Activated naive CD8-positive, alpha-beta T cell (primary cell): Measurements from ENCODE around the gene RNF19B.
"Not testable (repeated sequence)": the region's sequence is repeated elsewhere in the genome, so short reads cannot be mapped to it uniquely, and the experiment has no call there.

Experiments used
- H3K27ac Mint-ChIP-seq: one replicate; pipeline ENCODE4 v1.8.0; 2021; ENCODE audit warnings: mixed read lengths
- H3K27me3 Mint-ChIP-seq: one replicate; pipeline ENCODE4 v1.8.0; 2021; ENCODE audit warnings: mixed read lengths
- H3K36me3 Mint-ChIP-seq: one replicate; pipeline ENCODE4 v1.8.0; 2021; ENCODE audit warnings: mixed read lengths
- H3K4me1 Mint-ChIP-seq: one replicate; pipeline ENCODE4 v1.8.0; 2021; ENCODE audit warnings: low read depth, mixed read lengths
- H3K4me3 Mint-ChIP-seq: one replicate; pipeline ENCODE4 v1.8.0; 2021; ENCODE audit warnings: mild to moderate bottlenecking, mixed read lengths
- H3K9me3 Mint-ChIP-seq: one replicate; pipeline ENCODE4 v1.8.0; 2021; ENCODE audit warnings: low read depth, mixed read lengths

Gene RNF19B

DNA sequence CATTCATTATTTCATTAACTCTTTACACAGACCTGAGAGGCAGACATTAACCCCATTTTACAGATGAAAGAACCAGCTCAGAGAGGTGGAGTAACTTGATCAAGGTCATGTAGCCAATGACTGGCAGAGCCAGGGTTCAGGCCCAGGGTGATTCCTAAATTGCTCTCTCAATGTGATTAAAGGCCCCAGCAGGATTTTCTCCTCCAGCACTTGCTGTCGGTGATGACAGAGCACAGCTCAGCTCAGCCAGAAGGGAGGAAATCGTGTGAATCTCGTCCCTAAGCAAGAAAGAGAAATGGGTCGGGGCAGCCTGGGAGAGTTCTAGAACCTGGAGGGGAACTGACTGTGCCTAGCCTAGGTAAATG, 19.5 kb upstream of the RNF19B start:
- Mint-ChIP-seq H3K27ac (peak overlapping the region; percentile 10), H3K36me3 (no peaks in the 10 kb centered on the region), H3K4me1 (peaks cover 36% of the 10 kb centered on the region), H3K4me3 (no peak overlapping the region), H3K9me3 (no peaks in the 10 kb centered on the region), H3K27me3 (no peaks in the 10 kb centered on the region)

- no peaks in the 10 kb centered on the region for H3K36me3 Mint-ChIP-seq
- no peak overlapping the region for H3K4me3 Mint-ChIP-seq
- no peak overlapping the region for H3K27ac Mint-ChIP-seq
- peaks cover 31% of the 10 kb centered on the region for H3K4me1 Mint-ChIP-seq
- no peaks in the 10 kb centered on the region for H3K27me3 Mint-ChIP-seq
- no peaks in the 10 kb centered on the region for H3K9me3 Mint-ChIP-seq
These were observed 18.4 kb upstream of the RNF19B start for GRCh38 chr1:32983020-32983419.

DNA sequence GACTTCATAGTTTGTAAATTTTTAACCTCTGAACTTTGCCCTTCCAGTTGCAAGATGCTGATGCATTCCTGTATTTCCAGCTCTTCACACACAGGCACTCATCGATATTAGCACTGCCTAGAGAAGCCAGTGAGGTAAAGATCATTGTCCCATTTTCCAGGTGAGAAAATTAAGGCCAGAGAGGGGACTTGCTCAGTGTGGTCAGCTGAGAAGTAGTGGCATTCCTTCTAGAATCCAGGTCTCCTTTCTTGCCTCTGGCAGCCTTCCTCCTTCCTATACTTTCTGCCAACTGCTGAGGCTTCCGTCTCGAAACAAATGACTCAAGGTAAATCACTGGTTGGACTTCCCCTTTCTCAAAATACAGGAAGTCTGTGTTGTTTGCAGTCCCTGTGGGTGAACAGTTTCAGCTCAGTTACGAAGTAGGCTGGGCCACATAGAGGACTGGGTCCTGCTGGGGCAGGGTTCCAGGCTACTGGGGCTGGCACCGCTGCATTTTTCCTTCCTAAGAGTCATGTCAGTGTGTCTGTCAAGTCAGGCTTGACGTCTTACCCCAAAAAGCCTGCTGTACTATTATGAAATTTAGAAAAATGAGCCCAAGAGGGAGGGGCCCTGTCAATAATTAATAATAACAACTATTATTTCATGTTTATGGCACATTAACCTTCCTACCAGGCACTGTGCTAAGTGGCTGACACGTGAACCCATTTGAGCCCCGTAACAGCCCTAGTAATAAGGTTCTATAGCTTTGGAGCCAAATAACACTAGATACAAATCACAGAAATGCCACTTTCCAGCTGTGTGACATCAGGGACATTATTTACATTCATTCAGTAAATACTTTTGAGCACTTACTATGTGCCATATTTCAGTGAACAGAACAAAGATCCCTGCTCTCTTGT, 16.6 kb upstream of the RNF19B start:
- Mint-ChIP-seq H3K27me3 (no peaks in the 10 kb centered on the region), H3K4me1 (peaks cover 31% of the 10 kb centered on the region), H3K4me3 (peak overlapping the region; percentile 78), H3K9me3 (no peaks in the 10 kb centered on the region), H3K27ac (peak overlapping the region; percentile 91), H3K36me3 (no peaks in the 10 kb centered on the region)

DNA sequence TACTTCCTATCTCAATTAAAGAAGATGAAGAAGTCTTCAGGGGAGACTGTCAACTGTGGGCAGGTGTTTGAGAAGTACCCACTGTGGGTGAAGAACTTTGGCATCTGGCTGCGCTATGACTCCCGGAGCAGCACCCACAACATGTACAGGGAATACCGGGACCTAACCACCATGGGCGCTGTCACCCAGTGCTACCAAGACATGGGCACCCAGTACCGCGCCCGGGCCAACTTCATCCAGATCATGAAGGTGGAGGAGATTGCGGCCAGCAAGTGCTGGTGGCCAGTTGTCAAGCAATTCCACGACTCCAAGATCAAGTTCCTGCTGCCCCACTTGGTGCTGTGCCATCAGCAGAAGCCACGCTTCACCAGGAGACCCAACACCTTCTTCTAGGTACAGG, 15.5 kb upstream of the RNF19B start:
- H3K4me3 Mint-ChIP-seq, result no peak overlapping the region
- peaks cover 31% of the 10 kb centered on the region for H3K4me1 Mint-ChIP-seq
- no peak overlapping the region for H3K27ac Mint-ChIP-seq
- no peaks in the 10 kb centered on the region for H3K27me3 Mint-ChIP-seq
- H3K9me3 Mint-ChIP-seq, result no peaks in the 10 kb centered on the region
- no peaks in the 10 kb centered on the region for H3K36me3 Mint-ChIP-seq

- Mint-ChIP-seq H3K27ac (no peak overlapping the region), H3K4me1 (peaks cover 27% of the 10 kb centered on the region), H3K27me3 (no peaks in the 10 kb centered on the region), H3K4me3 (no peak overlapping the region), H3K36me3 (no peaks in the 10 kb centered on the region), H3K9me3 (no peaks in the 10 kb centered on the region)
These were observed 14.2 kb upstream of the RNF19B start for GRCh38 chr1:32978854-32979253.

GRCh38 chr1:32977546-32978087, 13.0 kb upstream of the RNF19B start:
- Mint-ChIP-seq H3K27me3 (peaks cover under 1% of the 10 kb centered on the region), H3K27ac (no peak overlapping the region), H3K9me3 (no peaks in the 10 kb centered on the region), H3K4me1 (peaks cover 22% of the 10 kb centered on the region), H3K4me3 (no peak overlapping the region), H3K36me3 (no peaks in the 10 kb centered on the region)

DNA sequence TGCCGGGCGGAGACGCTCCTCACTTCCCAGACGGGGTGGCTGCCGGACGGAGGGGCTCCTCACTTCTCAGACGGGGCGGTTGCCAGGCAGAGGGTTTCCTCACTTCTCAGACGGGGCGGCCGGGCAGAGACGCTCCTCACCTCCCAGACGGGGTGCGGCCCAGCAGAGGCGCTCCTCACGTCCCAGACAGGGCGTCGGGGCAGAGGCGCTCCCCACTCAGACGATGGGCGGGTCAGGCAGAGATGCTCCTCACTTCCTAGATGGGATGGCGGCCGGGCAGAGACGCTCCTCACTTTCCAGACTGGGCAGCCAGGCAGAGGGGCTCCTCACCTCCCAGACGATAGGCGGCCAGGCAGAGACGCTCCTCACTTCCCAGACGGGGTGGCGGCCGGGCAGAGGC, 10.4 kb upstream of the RNF19B start:
- H3K4me3 Mint-ChIP-seq, result not testable (repeated sequence)
- Mint-ChIP-seq H3K27me3 (peaks cover 19% of the 10 kb centered on the region), H3K4me1 (peaks cover 10% of the 10 kb centered on the region)

DNA sequence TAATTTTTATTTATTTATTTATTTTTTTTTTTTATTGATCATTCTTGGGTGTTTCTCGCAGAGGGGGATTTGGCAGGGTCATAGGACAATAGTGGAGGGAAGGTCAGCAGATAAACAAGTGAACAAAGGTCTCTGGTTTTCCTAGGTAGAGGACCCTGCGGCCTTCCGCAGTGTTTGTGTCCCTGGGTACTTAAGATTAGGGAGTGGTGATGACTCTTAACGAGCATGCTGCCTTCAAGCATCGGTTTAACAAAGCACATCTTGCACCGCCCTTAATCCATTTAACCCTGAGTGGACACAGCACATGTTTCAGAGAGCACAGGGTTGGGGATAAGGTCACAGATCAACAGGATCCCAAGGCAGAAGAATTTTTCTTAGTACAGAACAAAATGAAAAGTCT, 8.8 kb upstream of the RNF19B start:
- not testable (repeated sequence) for H3K27ac Mint-ChIP-seq, H3K9me3 Mint-ChIP-seq, H3K36me3 Mint-ChIP-seq, H3K4me3 Mint-ChIP-seq, H3K4me1 Mint-ChIP-seq
- peaks cover 20% of the 10 kb centered on the region for H3K27me3 Mint-ChIP-seq

More for the DNA sequence above, 10.4 kb upstream of the RNF19B start:
- not testable (repeated sequence) for H3K27ac Mint-ChIP-seq, H3K9me3 Mint-ChIP-seq, H3K36me3 Mint-ChIP-seq

- Mint-ChIP-seq H3K27ac (no peak overlapping the region), H3K27me3 (peaks cover 21% of the 10 kb centered on the region), H3K4me3 (peak overlapping the region; percentile 69), H3K4me1 (peaks cover 12% of the 10 kb centered on the region), H3K9me3 (no peaks in the 10 kb centered on the region), H3K36me3 (peaks cover 9% of the 10 kb centered on the region)
These were observed 8.3 kb upstream of the RNF19B start for GRCh38 chr1:32972814-32973428.

GRCh38 chr1:32971576-32971975, 7.0 kb upstream of the RNF19B start:
- Mint-ChIP-seq H3K27me3 (peaks cover 21% of the 10 kb centered on the region), H3K9me3 (no peaks in the 10 kb centered on the region), H3K4me1 (peaks cover 12% of the 10 kb centered on the region), H3K36me3 (peaks cover 9% of the 10 kb centered on the region), H3K4me3 (peak overlapping the region; percentile 67), H3K27ac (no peak overlapping the region)

DNA sequence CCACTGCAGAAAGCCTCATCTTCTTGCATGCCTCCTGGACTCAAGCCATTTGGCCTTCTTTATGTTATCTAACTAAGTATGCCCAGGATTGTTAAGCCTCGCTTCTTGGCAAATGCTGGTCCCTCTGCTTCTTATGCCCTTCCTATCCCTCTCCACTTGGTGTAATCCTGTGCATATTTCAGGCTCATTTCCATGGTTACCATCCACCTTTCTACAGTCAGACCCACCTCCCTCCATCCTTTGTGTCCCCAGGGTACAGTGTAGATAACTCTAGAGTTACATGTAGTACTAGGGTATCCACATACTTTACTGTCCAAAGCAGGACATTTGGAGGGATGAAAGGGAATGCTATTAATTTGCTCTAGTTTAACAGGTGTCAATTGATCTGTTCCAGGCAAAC, 6.5 kb upstream of the RNF19B start:
- Mint-ChIP-seq H3K9me3 (no peaks in the 10 kb centered on the region), H3K27me3 (peaks cover 21% of the 10 kb centered on the region), H3K36me3 (peaks cover 9% of the 10 kb centered on the region), H3K27ac (no peak overlapping the region), H3K4me1 (peaks cover 14% of the 10 kb centered on the region), H3K4me3 (no peak overlapping the region)

GRCh38 chr1:32969566-32969965, 5.0 kb upstream of the RNF19B start:
- peaks cover 21% of the 10 kb centered on the region for H3K27me3 Mint-ChIP-seq
- peaks cover 9% of the 10 kb centered on the region for H3K36me3 Mint-ChIP-seq
- H3K4me3 Mint-ChIP-seq, result no peak overlapping the region
- H3K27ac Mint-ChIP-seq, result no peak overlapping the region
- peaks cover 17% of the 10 kb centered on the region for H3K4me1 Mint-ChIP-seq
- no peaks in the 10 kb centered on the region for H3K9me3 Mint-ChIP-seq

GRCh38 chr1:32967888-32968568, 3.4 kb upstream of the RNF19B start:
- Mint-ChIP-seq H3K4me3 (no peak overlapping the region), H3K27ac (no peak overlapping the region), H3K27me3 (peaks cover 21% of the 10 kb centered on the region), H3K4me1 (peaks cover 22% of the 10 kb centered on the region), H3K9me3 (no peaks in the 10 kb centered on the region), H3K36me3 (peaks cover 9% of the 10 kb centered on the region)

DNA sequence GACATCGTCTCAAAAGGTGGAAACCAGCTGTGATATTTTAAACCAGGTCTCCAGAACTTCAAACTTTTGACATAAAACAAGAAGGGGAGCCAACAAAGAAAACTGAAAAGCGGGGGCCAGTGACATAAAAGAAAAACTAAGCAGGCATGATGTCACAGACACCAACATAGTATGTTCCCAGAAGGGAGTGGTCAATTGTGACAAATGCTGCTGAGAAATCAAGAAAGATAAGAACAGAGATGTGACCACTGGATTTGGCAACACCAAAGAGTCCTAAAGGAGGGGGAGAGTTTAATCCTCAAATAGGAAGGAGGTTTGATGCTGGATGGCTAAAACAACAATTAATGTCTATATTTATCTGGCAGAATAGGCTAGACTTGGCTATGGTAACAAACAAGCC, 2.3 kb upstream of the RNF19B start:
- H3K27me3 Mint-ChIP-seq, result peaks cover 14% of the 10 kb centered on the region
- peaks cover 7% of the 10 kb centered on the region for H3K36me3 Mint-ChIP-seq
- H3K4me3 Mint-ChIP-seq, result no peak overlapping the region
- H3K9me3 Mint-ChIP-seq, result no peaks in the 10 kb centered on the region
- peaks cover 25% of the 10 kb centered on the region for H3K4me1 Mint-ChIP-seq
- H3K27ac Mint-ChIP-seq, result no peak overlapping the region

- H3K9me3 Mint-ChIP-seq, result no peaks in the 10 kb centered on the region
- peaks cover 37% of the 10 kb centered on the region for H3K4me1 Mint-ChIP-seq
- H3K27me3 Mint-ChIP-seq, result peaks cover 3% of the 10 kb centered on the region
- peak overlapping the region; percentile 90 for H3K27ac Mint-ChIP-seq
- peaks cover 4% of the 10 kb centered on the region for H3K36me3 Mint-ChIP-seq
- H3K4me3 Mint-ChIP-seq, result peak overlapping the region; percentile 90
These were observed 690 bp upstream of the RNF19B start for GRCh38 chr1:32965251-32965747.
